KBM-7 (cell line): ENCODE data around the gene KCNMB4.

Source experiments
- DNase-seq: peaks from one replicate; pipeline ENCODE4 v3.0.0-alpha.2; 2015
- in situ Hi-C: fragments of 300-500 bp; cut with MboI; formaldehyde crosslinking; loops from 2 replicates; pipeline ENCODE4 v1.14.3; 2020; ENCODE audit warnings: low sequenced_read_pairs, low pct_unique_long_range_greater_than_20kb, mixed read lengths

Gene KCNMB4, protein sequence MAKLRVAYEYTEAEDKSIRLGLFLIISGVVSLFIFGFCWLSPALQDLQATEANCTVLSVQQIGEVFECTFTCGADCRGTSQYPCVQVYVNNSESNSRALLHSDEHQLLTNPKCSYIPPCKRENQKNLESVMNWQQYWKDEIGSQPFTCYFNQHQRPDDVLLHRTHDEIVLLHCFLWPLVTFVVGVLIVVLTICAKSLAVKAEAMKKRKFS

DNA sequence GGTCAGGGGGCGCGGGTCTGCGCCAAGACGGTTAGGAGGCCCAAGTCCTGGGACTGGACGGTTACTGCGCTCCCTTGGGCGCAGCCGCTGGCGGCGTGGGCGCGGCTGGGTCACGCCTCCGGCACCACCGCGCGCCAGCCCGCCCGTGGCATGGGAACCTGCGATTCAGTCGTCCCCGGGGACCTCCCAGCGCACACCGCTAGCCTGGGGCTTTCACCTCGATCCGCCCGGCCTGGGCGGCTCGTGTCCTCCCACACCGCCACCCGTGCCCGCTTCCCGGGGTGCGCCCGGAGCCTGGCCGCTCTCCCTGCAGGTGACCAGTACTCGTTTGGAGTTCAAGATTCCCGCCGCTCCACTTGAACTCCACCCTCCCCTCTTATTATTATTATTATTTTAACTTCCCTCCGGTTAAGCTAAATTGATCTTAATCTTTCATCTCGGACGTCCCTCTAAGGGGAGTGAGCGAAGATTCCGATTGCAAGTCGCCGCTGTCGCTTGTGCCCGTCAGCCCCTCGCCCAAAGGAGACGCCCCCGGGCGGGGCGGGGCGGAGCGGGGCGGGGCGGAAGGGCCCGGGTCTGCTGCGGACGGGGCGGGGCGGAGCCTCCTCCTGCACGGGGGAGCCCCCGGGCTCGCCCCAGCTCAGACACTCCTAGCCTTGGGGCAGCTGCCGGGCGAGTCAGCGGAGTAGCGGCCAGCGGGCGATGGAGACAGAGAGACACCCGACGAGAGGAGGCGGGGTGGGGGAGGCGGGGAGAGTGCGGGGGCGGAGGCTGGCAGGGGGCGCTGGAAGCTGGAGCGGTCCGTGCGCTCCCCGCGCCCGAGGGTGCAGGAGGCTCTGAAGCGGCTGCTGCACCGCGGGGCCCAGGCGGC lies at the start of gene KCNMB4:
KCNMB4 (plus strand) TSS at position 643 of the 871 bp plus-strand sequence. CDS start 445 bp downstream, outside the sequence.
- in situ Hi-C loops = no loop called here
- peak; percentile 43 for DNase-seq

DNA sequence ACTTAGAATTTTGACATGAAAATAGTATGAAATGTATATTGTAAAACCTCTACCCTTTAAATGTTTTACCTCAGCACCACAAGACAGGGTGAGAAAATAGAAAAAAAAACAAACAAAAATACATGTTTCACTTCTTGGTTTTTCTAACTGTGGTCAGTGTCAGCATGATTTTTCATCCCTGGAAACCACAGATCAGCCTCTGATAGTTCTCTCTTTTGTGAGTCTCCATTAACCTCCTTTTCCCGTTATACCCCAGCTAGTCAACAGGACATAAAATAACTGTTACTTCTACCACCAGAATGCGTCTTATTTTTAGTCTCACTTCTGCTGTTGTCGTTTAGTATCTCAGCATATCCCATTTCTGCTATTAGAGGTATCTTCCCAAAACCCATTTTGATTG lies 48.3 kb upstream of the KCNMB4 start:
- in situ Hi-C loops = no loop called here

DNA sequence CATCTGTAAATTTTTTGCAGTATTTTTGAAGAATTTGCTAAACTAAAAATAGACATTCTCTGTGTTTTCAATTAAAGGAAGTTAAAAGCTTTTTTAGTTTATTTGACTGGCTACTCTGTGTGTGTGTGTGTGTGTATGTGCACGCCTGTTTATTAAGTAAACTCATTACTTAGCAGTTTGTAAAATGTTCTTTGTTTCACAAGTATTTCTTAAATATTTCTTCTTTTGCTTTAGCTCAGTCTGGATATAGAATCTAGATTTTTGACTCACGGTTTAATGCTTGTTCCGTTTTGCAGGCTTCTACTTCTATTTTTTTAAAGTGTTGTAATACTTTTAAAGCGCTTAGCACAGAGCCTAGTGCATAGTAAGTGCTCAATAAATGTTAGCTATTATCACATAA lies 46.5 kb upstream of the KCNMB4 start:
- in situ Hi-C loops = no loop called here
- DNase-seq = no peak

More for the DNA sequence above, 48.3 kb upstream of the KCNMB4 start:
- peak; percentile 63 for DNase-seq

DNA sequence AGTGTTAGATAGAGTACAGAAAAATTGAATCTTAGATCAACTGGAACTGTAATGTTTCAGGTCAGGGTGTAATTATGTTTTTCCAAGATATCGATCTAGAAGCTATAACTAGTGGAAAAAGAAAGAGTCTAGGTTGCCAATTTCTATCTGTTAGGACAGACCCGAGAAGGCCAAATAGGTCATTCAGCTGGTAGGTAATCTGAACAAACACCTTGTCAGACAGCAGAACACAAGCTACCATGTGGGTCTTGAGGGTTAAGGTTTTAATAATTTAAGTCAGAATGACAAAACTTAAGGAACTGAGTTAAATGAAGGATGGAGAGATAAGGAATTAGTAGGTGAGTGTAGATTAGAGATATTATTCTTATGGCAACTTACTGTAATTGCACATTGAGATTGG lies 44.9 kb upstream of the KCNMB4 start:
- DNase-seq = no peak
- in situ Hi-C loops = no loop called here

DNA sequence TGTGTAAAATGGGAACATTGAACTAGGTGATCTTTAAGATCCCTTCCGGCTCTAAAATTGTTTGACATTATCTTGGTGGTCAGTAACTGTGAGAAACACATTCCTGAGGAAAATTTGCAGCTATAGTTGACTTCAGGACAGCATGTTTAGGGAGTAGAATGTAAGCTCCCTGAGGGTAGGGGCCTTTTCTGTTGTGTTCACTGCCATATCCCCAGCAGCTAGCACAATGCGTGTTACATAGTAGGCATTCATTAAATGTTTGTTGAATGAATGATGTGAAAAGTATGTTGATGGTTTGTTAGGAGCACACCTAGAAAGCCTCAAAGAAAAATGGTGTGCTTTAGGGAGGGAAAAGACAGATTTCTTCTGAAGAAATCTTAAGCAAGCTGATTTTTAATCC lies 38.5 kb upstream of the KCNMB4 start:
- no peak for DNase-seq
- in situ Hi-C loops = no loop called here

DNA sequence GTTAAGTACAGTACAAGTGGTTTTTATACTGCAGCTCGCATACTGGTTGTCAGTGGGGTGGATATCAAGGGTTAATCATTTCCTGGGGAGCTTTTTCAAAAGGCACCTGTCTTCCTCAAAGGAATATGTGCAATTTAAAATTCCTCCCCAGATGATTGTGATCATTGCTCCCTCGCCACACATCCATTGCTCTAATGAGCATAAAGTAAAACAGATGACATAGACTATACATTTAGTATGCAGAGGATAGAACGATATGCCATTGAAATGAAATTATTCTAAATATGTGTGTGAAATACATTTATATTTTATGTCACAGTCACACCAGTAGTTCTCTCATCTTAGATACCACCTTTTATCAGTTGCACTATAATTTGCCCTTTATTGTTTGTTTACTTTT lies 36.4 kb upstream of the KCNMB4 start:
- DNase-seq = no peak
- in situ Hi-C loops = no loop called here

DNA sequence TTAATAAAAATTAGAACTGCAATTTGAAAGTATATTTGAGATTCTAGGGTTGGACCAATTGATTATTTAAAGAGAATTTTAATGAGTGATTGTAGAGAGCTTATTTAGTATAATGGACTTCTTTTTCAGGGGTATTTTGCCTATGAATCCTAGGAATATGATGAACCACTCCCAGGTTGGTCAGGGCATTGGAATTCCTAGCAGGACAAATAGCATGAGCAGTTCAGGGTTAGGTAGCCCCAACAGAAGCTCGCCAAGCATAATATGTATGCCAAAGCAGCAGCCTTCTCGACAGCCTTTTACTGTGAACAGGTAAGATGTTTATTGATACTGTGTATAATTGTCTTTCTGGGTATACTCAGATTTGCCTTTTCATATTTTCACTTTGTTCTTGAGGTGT lies 35.9 kb upstream of the KCNMB4 start:
- in situ Hi-C loops = no loop called here
- no peak for DNase-seq

DNA sequence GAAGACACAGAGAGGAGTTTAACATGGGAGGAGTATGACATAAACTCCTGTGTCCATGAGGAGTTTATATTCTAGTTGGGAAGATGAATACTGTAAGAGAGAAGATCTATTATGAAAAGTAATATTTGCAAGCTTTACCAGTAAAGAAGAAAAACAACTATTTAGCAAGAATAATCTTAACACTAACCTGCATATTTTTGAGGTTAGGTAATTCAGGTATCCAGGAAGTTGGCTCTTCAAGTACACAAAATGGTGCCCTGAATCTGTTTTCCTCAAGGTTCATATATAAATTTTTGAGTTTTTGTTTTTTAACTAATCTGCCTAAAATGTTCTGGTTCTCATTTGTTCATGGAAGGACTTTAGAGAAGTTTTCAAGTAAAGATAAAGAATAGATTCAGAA lies 33.9 kb upstream of the KCNMB4 start:
- in situ Hi-C loops = no loop called here
- no peak for DNase-seq

DNA sequence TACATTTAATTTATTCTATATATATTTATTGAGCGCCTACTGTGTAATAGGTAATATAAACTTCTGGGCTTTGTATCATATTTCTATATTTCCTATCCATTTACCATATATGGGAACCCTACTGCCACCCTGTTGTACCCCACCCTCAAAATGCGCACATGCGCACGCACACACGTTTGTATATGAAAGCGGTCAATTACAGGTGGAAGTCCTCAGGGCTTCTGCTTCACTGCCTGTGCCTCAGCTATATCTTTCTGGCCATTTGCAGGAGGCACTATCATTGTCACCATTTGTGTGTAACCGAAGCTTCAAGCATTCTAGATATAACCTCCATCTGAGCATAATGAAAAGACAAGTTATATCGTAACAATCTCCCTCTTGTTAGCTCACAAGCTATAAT lies 31.3 kb upstream of the KCNMB4 start:
- in situ Hi-C loops = no loop called here
- DNase-seq = no peak

DNA sequence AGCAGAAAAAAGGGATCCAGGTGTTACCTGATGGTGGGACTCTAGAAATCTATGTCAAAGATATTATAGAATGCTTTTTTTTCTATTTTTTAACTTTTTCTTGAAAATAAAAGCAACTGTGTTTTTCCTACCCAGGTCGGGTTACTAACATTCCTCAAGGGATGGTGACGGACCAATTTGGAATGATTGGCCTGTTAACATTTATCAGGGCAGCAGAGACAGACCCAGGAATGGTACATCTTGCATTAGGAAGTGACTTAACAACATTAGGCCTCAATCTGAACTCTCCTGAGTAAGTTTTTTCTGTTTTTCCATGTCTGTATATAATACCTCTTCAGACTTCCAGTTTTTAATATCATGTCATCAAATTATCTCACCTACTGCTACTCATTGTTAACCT lies 27.6 kb upstream of the KCNMB4 start:
- no peak for DNase-seq

DNA sequence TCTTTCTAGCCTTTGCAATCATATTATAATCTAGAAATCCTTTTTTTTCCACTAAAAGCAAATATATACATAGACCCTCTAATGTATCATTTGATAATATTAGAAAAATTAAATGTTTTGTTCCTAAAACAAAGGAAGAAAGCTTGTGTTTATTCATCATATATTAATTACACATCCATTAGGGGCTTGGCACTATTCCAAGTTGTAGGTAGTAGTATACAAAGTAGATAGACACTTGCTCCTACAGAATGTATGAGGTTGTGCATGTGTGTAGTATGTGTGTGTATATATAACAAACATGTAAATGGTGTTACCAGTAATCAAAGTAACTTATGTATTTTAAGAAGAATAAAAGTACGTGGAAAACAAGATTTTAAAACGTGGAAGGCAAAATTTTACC lies 15.0 kb upstream of the KCNMB4 start:
- in situ Hi-C loops = no loop called here
- DNase-seq = no peak

More for the DNA sequence above, 27.6 kb upstream of the KCNMB4 start:
- in situ Hi-C loops = no loop called here

DNA sequence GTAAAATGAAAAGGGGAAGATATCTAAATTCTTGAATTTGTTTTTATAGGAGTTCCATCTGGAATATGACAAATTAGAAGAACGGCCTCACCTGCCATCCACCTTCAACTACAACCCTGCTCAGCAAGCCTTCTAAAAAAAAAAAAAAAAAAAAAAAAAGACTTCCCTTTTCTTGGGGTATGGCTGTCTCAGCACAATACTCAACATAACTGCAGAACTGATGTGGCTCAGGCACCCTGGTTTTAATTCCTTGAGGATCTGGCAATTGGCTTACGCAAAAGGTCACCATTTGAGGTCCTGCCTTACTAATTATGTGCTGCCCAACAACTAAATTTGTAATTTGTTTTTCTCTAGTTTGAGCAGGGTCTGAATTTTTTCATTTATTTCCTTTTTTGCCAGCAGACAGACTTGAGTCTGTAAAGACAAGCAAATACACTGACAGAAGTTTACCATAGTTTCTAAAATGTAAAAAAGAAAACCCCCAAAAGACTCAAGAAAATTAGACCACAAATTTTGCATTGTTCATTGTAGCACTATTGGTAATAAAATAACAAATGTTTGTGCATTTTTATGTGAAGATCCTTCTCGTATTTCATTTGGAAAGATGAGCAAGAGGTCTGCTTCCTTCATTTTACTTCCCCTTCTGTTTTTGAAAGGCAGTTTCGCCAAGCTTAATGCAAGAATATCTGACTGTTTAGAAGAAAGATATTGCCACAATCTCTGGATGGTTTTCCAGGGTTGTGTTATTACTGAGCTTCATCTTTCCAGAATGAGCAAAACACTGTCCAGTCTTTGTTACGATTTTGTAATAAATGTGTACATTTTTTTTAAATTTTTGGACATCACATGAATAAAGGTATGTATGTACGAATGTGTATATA lies 12.1 kb upstream of the KCNMB4 start:
- in situ Hi-C loops = no loop called here

DNA sequence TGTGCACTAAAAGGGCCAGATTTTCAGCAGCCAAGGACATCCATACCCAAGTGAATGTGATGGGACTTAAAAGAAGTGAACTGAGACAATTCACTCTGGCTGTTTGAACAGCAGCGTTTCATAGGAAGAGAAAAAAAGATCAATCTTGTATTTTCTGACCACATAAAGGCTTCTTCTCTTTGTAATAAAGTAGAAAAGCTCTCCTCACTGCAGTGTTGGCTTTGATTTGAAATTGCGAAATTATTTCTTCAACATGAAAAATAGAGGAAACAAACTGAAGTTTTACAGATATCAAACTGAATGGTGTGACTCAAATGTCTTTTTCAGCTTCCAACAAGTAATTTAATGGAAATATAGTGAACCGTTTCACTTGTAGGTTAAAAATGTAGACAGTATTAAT lies 11.3 kb upstream of the KCNMB4 start:
- DNase-seq = no peak
- in situ Hi-C loops = no loop called here

More for the DNA sequence above, 12.1 kb upstream of the KCNMB4 start:
- peak; percentile 54 for DNase-seq

DNA sequence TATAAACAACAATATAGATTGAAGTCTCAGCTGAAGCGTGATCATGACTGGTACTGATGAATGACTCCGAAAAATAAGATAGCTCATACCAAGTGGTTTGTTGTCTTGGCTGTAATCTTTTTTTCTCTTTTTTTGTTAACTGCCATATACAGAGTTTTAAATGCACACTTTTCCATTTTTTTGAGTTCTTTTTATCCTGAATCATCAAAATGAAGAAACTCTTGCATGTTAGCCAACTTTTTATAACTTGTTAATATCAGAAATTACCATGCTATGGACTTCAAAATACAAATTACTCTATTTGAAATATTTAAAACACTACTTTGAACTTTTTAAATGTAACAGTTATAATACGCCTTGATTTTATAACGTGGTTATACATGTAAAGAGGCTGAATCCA lies 10.1 kb upstream of the KCNMB4 start:
- no peak for DNase-seq
- in situ Hi-C loops = no loop called here

DNA sequence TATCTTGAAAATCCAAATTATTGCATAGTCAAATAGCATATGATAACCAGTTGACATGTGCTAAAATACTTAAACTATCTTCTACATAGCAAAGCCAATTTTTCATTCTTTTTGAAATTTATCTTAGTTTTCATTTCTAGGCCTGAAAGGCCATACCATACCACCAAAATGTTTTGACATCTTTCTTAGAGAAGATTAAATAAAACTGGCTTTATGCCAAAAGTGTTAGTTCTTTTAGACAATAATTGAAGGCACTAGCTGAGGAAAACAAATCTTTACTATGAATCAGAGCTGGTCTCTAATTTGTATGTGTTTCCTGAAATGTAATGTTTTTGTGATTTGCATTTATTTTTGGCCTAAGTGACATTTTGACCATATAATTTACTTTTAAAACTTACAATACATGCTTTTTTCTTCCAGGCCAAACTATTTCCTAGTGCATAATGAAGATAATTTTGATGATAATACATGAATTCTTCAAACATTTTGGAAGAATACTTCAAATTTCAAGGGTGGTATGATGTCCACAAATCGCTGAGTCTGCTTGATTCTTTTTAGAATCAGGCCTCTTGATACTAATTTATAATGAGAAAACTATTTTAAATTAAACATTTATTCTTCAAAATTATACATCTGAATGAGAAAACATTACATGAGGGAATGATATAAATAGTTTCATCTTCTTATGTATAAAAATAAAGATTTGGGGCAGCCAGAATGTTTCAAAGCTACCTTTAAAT lies 6.5 kb upstream of the KCNMB4 start:
- in situ Hi-C loops = no loop called here
- no peak for DNase-seq

DNA sequence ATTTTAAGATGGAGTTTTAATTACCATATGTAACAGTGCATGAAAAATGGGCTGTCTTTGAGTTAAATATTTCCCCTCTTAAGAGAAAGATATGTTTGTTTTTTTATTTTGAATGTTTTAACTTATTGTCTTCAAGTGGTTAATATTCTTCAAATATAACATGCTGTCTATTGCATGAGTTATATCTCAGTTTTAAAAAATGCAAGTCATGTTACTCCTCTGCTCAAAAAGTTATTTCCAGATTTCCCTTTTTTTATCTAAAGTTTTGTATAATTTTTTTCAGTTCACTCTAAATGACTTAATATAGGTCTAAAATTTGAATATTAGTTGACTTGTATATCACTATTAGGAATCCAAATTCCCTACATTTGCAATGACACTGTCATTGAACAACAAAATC lies 5.9 kb upstream of the KCNMB4 start:
- in situ Hi-C loops = no loop called here
- no peak for DNase-seq

DNA sequence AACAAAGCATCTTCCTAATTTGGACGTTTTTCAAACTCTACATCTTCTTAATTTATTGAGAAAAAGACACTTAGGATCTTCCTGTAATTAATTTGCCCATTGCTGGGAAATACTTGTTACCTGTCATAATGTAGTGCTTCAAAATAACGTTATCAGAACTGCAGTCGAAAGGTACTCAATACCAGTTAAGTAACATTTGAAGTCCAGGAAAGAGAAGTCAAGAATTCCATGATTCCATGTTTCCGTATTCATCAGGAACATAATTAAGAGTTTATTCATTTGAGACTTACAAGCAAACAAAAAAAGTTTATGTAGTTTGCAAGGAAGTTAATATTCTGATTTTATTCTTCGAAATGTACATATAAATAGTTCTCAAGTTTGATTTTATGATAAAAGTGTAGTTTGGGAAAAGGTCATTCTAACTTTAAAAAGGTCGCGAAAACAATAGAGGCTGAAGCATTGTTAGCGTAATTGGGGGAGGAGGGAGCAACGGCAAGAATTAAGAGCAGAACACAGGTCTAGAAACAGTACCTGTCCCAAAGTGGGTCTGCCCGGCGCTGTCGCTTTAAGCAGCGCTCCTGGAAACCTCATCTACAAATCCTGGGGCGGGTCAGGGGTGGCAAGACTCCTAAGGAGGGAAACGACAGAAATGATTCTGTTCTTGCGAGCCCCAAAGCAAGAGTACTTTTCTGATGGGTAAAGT lies 1.2 kb upstream of the KCNMB4 start:
- DNase-seq = peak; percentile 7
- in situ Hi-C loops = no loop called here

DNA sequence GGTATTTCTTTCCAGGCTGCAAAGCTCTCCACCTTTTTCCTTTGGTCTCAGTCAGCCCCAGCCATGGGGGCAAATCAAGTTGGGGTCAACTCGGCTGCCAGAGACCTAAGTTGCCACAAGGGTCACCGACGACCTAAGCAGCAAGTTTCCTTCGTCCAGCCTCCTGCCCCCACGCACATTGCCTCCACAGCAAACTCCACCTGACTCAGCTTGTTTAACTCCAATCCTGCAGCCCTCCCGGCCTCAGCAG lies 767 bp upstream of the KCNMB4 start:
- in situ Hi-C loops = no loop called here
- DNase-seq = no peak
